Endothelial cell of umbilical vein (primary cell): ENCODE results near the gene LARGE1. TPM values are rescaled to one million over a fixed set of nuclear protein-coding genes. Genes with fewer than 3 reads are reported as not detected.

Source experiments
- BruUV-seq: library from RNA; stranded (reverse); fragments of 400-500 nt; replicated peaks from 2 replicates; lab custom pipeline; 2021; lab: Mats Ljungman, UMichigan
- CTCF ChIA-PET: fragments of 300-600, 350-600 bp; sonication (Branson Sonifier 250); formaldehyde crosslinking; loops from one replicate; lab custom pipeline; 2021; ENCODE audit warnings: antibody characterized with exemption, inconsistent platforms; lab: Charles Lee
- POLR2A ChIA-PET: fragments of 300-600, 350-600 bp; sonication (Branson Sonifier 250); formaldehyde crosslinking; loops from one replicate; lab custom pipeline; 2021; ENCODE audit warnings: antibody characterized with exemption, inconsistent platforms; lab: Charles Lee
- DNase-seq: peaks from one replicate; pipeline ENCODE4 v3.0.0-alpha.2; 2011; ENCODE audit warnings: low read depth, low spot score
- FAIRE-seq: peaks from 2 replicates; lab custom pipeline; 2011; peaks lifted over from hg19 to GRCh38; lab: Jason Lieb, UNC
- H2AFZ ChIP-seq: 2 replicates; pipeline ENCODE4 v1.6.0; 2012; ENCODE audit warnings: low read depth, low read length, control low read depth, inconsistent platforms
- H3K27ac ChIP-seq: 2 replicates; pipeline ENCODE4 v1.5.1; 2011; ENCODE audit warnings: low read depth, mild to moderate bottlenecking, control low read depth, low read length, moderate library complexity; ENCODE audit not compliant: insufficient read depth
- H3K27me3 ChIP-seq, 2 experiments: 2 replicates each; pipeline versions ENCODE4 v1.6.0 to v1.6.1; 2011; ENCODE audit warnings: low read length in 2 of 2, mixed read lengths in 1 of 2; ENCODE audit not compliant: control insufficient read depth in 2 of 2, insufficient read depth in 2 of 2
- H3K36me3 ChIP-seq, 2 experiments: 2 replicates in 1 of 2; 3 replicates in 1 of 2; pipeline ENCODE4 v1.5.1; 2011; ENCODE audit warnings: low read length in 2 of 2, mild to moderate bottlenecking in 1 of 2, moderate library complexity in 1 of 2; ENCODE audit not compliant: control insufficient read depth in 2 of 2, insufficient read depth in 2 of 2; ENCODE audit errors: extremely low read depth in 1 of 2
- H3K4me1 ChIP-seq: 3 replicates; pipeline ENCODE4 v1.5.1; 2011; ENCODE audit warnings: mild to moderate bottlenecking, low read length; ENCODE audit not compliant: control insufficient read depth, insufficient read depth; ENCODE audit errors: extremely low read depth
- H3K4me2 ChIP-seq: 2 replicates; pipeline ENCODE4 v1.6.1; 2011; ENCODE audit warnings: low read length, control low read depth, mixed read lengths; ENCODE audit not compliant: insufficient read depth
- H3K4me3 ChIP-seq, 3 experiments: fragments of 200-600 bp in 1 of 3; sonication (generic), shearing (Covaris generic) in 1 of 3; replicated peaks in 1 of 3; 2 replicates each; pipeline ENCODE4 v1.5.1; 2011 to 2016; ENCODE audit warnings: control low read depth in 3 of 3, low read length in 3 of 3, mild to moderate bottlenecking in 2 of 3, inconsistent platforms in 1 of 3, low read depth in 1 of 3, moderate library complexity in 1 of 3; ENCODE audit not compliant: insufficient read depth in 1 of 3
- H3K79me2 ChIP-seq: 2 replicates; pipeline ENCODE4 v1.6.0; 2012; ENCODE audit warnings: low read length, inconsistent platforms; ENCODE audit not compliant: control insufficient read depth, insufficient read depth
- H3K9ac ChIP-seq: replicated peaks from 2 replicates; pipeline ENCODE3; 2011; ENCODE audit warnings: low read length, control low read depth; ENCODE audit not compliant: insufficient read depth; ENCODE audit errors: extremely low read depth
- H3K9me1 ChIP-seq: replicated peaks from 3 replicates; pipeline ENCODE4 v1.6.0; 2011; ENCODE audit warnings: mild to moderate bottlenecking, low read length; ENCODE audit not compliant: control insufficient read depth, insufficient read depth; ENCODE audit errors: extremely low read depth
- H3K9me3 ChIP-seq: replicated peaks from 2 replicates; pipeline ENCODE4 v1.5.1; 2012; ENCODE audit warnings: low read length, inconsistent platforms; ENCODE audit not compliant: control insufficient read depth, insufficient read depth
- H4K20me1 ChIP-seq: replicated peaks from 2 replicates; pipeline ENCODE3; 2011; ENCODE audit warnings: mild to moderate bottlenecking, low read length; ENCODE audit not compliant: control insufficient read depth, insufficient read depth; ENCODE audit errors: extremely low read depth
- CTCF ChIP-seq, 2 donors: IDR thresholded peaks; 1 replicate in 1 of 2; 2 replicates in 1 of 2; pipeline ENCODE4 v1.5.1; 2011; ENCODE audit warnings: low read length in 2 of 2, mild to moderate bottlenecking in 2 of 2, moderate library complexity in 2 of 2, control low read depth in 1 of 2, inconsistent platforms in 1 of 2, low read depth in 1 of 2; ENCODE audit not compliant: insufficient read depth in 1 of 2; ENCODE audit errors: extremely low read depth in 1 of 2
- FOS ChIP-seq: IDR thresholded peaks from 2 replicates; pipeline ENCODE4 v1.6.1; 2011; ENCODE audit warnings: mild to moderate bottlenecking, low read length, moderate library complexity, borderline replicate concordance; ENCODE audit not compliant: insufficient read depth
- GATA2 ChIP-seq: IDR thresholded peaks from 2 replicates; pipeline ENCODE4 v1.7.0; 2011; ENCODE audit warnings: low read depth, mild to moderate bottlenecking, moderate library complexity, mixed read lengths, low read length; ENCODE audit not compliant: insufficient read length, insufficient read depth
- JUN ChIP-seq: IDR thresholded peaks from 2 replicates; pipeline ENCODE4 v1.6.1; 2011; ENCODE audit warnings: borderline replicate concordance, low read depth; ENCODE audit not compliant: insufficient read length, insufficient read depth
- MAX ChIP-seq: IDR thresholded peaks from 2 replicates; pipeline ENCODE4 v1.6.1; 2011; ENCODE audit not compliant: insufficient read depth, insufficient read length
- MYC ChIP-seq: IDR thresholded peaks from one replicate; pipeline ENCODE4 v1.6.1; 2011; ENCODE audit warnings: mild to moderate bottlenecking, low read depth, low read length
- POLR2A ChIP-seq: IDR thresholded peaks from 2 replicates; pipeline ENCODE4 v1.6.1; 2012; ENCODE audit warnings: low read depth, mild to moderate bottlenecking, control low read depth, low read length
- POLR2AphosphoS5 ChIP-seq: IDR thresholded peaks from 2 replicates; pipeline ENCODE4 v1.6.1; 2012; ENCODE audit warnings: low read depth, mild to moderate bottlenecking, control low read depth, low read length, moderate library complexity; ENCODE audit not compliant: insufficient read depth
- dilution Hi-C: fragments of 300-500 bp; cut with MboI; formaldehyde crosslinking; loops from one replicate; pipeline ENCODE4 v1.15.0; 2019; ENCODE audit warnings: low sequenced_read_pairs; ENCODE audit not compliant: extremely low pct_ligation_motif_present
- intact Hi-C: fragments of 100-400 bp; cut with micrococcal nuclease; formaldehyde crosslinking; loops from one replicate; pipeline ENCODE4 v1.10.0; 2022
- polyA plus RNA-seq, 4 experiments: library from polyadenylated mRNA; depleted of rRNA in 3 of 4; stranded (reverse) in 3 of 4; unstranded in 1 of 4; fragments of >200 nt; gene quantifications; 2 replicates each; pipeline versions ENCODE4 v1.2.1 to v1.2.3, GENCODE V29; 2011 to 2012; ENCODE audit warnings: missing spikeins in 1 of 4
- total RNA-seq: library from RNA; stranded (reverse); gene quantifications from 2 replicates; pipeline ENCODE4 v1.2.3, GENCODE V29; 2021

LARGE1 gene
- total and polyA plus RNA-seq, 2 donors (not counting 3 experiments of a cell fraction or from before 2014, with no cell fraction given) = 0.95 to 4.4 TPM

GRCh38 chr22:33889748-33890147, 30.5 kb downstream of the LARGE1 start:
- FAIRE-seq (no peak), DNase-seq (no peak)
- H3K4me1 ChIP-seq = no peaks in the 10 kb centered on the region
- no peaks in the 10 kb centered on the region for H3K79me2 ChIP-seq
- no peak overlapping the region for H3K9ac ChIP-seq
- no peak overlapping the region for H2AFZ ChIP-seq
- no peaks in the 10 kb centered on the region for H3K9me1 ChIP-seq
- H3K4me2 ChIP-seq = no peak overlapping the region
- dilution Hi-C loops = no loop called here
- CTCF ChIA-PET = no interaction called here
- intact Hi-C loops = no loop called here
- no peak overlapping the region for H3K4me3 ChIP-seq
- POLR2A ChIA-PET = no interaction called here
- peaks cover 3% of the 10 kb centered on the region for H3K9me3 ChIP-seq
- no peaks in the 10 kb centered on the region for H4K20me1 ChIP-seq
- no TSS peak for BruUV-seq
- H3K36me3 ChIP-seq = no peaks in the 10 kb centered on the region
- no peaks in the 10 kb centered on the region for H3K27me3 ChIP-seq
- TF ChIP-seq POLR2A = no peak
- no peak for TF ChIP-seq FOS
- TF ChIP-seq GATA2 = no peak
- no peak for TF ChIP-seq MAX
- no peak for TF ChIP-seq MYC
- TF ChIP-seq POLR2AphosphoS5 = no peak
- TF ChIP-seq CTCF (IDR thresholded peaks at IDR 0.05; ENCODE audit: extremely low read depth in 1 of 2, insufficient read depth in 1 of 2, low read depth in 1 of 2, low read length in 2 of 2) = no peak
- no peak for TF ChIP-seq JUN
- no peak overlapping the region for H3K27ac ChIP-seq
